Measurements from ENCODE around the gene PRKCZ. TPM values are rescaled to one million over a fixed set of nuclear protein-coding genes. Genes with fewer than 3 reads are reported as not detected.
A peak's percentile ranks its signal among the peaks of the same experiment; 100 is the strongest.

The PRKCZ gene
- total and polyA plus RNA-seq, 11 donors, result 12.5 to 20.7 (median 16.5) TPM

DNA sequence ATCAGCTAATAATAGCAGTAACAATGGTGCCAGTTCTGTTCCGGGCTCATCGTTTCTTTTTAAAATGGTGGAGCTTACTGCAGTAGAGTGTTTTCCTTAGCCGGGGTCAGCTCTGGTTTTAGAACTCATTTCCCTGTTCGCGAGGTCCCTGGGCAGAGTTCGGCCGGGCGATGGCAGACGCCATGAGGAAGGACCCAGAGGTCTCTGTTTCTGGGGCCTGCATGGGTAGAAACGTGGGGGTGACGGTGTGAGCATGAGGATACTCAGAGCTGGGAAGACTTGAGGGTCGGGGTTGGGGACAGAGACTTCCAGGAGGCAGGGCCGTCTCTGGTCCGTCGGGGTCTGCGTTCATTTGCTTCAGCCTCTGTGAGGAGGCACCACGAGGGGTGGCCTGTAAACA, 38.8 kb downstream of the PRKCZ start:
- intact Hi-C loops (cut with DNase I), result no loop called here
- ATAC-seq (no peak), DNase-seq (no peak)
- H3K4me3 ChIP-seq, result no peak overlapping the region
- H3K36me3 ChIP-seq, result no peaks in the 10 kb centered on the region
- H3K9me3 ChIP-seq, result no peaks in the 10 kb centered on the region
- TF ChIP-seq POLR2A (IDR thresholded peaks at IDR 0.05), result no peak
- TF ChIP-seq, protein P1, sequence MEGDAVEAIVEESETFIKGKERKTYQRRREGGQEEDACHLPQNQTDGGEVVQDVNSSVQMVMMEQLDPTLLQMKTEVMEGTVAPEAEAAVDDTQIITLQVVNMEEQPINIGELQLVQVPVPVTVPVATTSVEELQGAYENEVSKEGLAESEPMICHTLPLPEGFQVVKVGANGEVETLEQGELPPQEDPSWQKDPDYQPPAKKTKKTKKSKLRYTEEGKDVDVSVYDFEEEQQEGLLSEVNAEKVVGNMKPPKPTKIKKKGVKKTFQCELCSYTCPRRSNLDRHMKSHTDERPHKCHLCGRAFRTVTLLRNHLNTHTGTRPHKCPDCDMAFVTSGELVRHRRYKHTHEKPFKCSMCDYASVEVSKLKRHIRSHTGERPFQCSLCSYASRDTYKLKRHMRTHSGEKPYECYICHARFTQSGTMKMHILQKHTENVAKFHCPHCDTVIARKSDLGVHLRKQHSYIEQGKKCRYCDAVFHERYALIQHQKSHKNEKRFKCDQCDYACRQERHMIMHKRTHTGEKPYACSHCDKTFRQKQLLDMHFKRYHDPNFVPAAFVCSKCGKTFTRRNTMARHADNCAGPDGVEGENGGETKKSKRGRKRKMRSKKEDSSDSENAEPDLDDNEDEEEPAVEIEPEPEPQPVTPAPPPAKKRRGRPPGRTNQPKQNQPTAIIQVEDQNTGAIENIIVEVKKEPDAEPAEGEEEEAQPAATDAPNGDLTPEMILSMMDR (IDR thresholded peaks at IDR 0.05), result no peak
- no peak overlapping the region for H3K27ac ChIP-seq
- no peaks in the 10 kb centered on the region for H3K4me1 ChIP-seq
- WGBS, 4 donors, result 86 to 92% (median 90%) methylated on average over 17 of the region's 17 CpGs
- no peaks in the 10 kb centered on the region for H3K27me3 ChIP-seq

- no peaks in the 10 kb centered on the region for H3K27me3 ChIP-seq
- H3K27ac ChIP-seq, result no peak overlapping the region
- intact Hi-C loops (cut with DNase I), result loop anchor here in 2 of 10 donors (5.0 to 10.0 kb wide), 2 partner anchors 84 to 87 kb away; no protein-coding TSS in a partner anchor
Observed at GRCh38 chr1:2090216-2090890, 40.1 kb downstream of the PRKCZ start.

GRCh38 chr1:2091611-2092604, 41.7 kb downstream of the PRKCZ start:
- ATAC-seq, result peak in 1 of 4 donors; percentile 48
- H3K27me3 ChIP-seq, result no peaks in the 10 kb centered on the region
- no peak overlapping the region for H3K27ac ChIP-seq
- 61 to 71% (median 65%) methylated on average over 47 to 48 of the region's 48 CpGs for WGBS, 4 donors
- intact Hi-C loops (cut with DNase I), result loop anchor here in 2 of 10 donors (5.0 to 10.0 kb wide), 2 partner anchors 83 to 85 kb away; no protein-coding TSS in a partner anchor
- no peak overlapping the region for H3K4me3 ChIP-seq
- no peaks in the 10 kb centered on the region for H3K36me3 ChIP-seq
- TF ChIP-seq POLR2A (IDR thresholded peaks at IDR 0.05), result no peak
- TF ChIP-seq, protein P1 (IDR thresholded peaks at IDR 0.05), result peak; percentile 34 to 70 (median 54)
- peaks cover 0 to 8% (median 0%) of the 10 kb centered on the region in 12 donors for H3K4me1 ChIP-seq
- no peaks in the 10 kb centered on the region for H3K9me3 ChIP-seq
- peak in 4 of 5 donors; percentile 31 to 77 (median 48) for DNase-seq

More at GRCh38 chr1:2090216-2090890, 40.1 kb downstream of the PRKCZ start:
- H3K9me3 ChIP-seq, result no peaks in the 10 kb centered on the region
- TF ChIP-seq POLR2A (IDR thresholded peaks at IDR 0.05), result no peak
- TF ChIP-seq, protein P1 (IDR thresholded peaks at IDR 0.05), result no peak
- peaks cover 0 to 8% (median 0%) of the 10 kb centered on the region in 12 donors for H3K4me1 ChIP-seq
- WGBS, 4 donors, result 83 to 93% (median 87%) methylated on average over 15 to 22 of the region's 22 CpGs
- no peak overlapping the region for H3K4me3 ChIP-seq
- H3K36me3 ChIP-seq, result no peaks in the 10 kb centered on the region
- no peak for ATAC-seq
- DNase-seq, result no peak

All from heart left ventricle (tissue), 16 donors.